Activated CD8-positive, alpha-beta memory T cell treated with anti-CD3 and anti-CD28 coated beads for 36 hours (primary cell): ENCODE measurements around the gene GJD2. TPM values are rescaled to one million over a fixed set of nuclear protein-coding genes. Genes with fewer than 3 reads are reported as not detected.

Experiments used
- total RNA-seq, 2 experiments: library from RNA; stranded (reverse); gene quantifications; one replicate each; pipeline ENCODE4 v1.2.3, GENCODE V29; 2021

Gene GJD2
- total RNA-seq, 2 experiments from 2014 or later = not detected

Other genes starting within 250 kb of the GJD2 start
- gene GOLGA8B, start 171.3 kb downstream of the GJD2 start, total RNA-seq = 100 to 1,000 TPM; 166 to 167 TPM
- gene ACTC1, start 40.6 kb upstream of the GJD2 start, total RNA-seq = not detected
- gene AQR, start 214.7 kb upstream of the GJD2 start, total RNA-seq = 10 to 100 TPM; 38.8 to 39.6 TPM
- gene ZNF770, start 233.3 kb upstream of the GJD2 start, total RNA-seq = 10 to 100 TPM; 62.9 to 65.8 TPM